ENCODE measurements around the gene NCOR2. TPM values are rescaled to one million over a fixed set of nuclear protein-coding genes. Genes with fewer than 3 reads are reported as not detected.

NCOR2 gene
- total RNA-seq: 58.1 and 82.2 TPM in 2 replicates

DNA sequence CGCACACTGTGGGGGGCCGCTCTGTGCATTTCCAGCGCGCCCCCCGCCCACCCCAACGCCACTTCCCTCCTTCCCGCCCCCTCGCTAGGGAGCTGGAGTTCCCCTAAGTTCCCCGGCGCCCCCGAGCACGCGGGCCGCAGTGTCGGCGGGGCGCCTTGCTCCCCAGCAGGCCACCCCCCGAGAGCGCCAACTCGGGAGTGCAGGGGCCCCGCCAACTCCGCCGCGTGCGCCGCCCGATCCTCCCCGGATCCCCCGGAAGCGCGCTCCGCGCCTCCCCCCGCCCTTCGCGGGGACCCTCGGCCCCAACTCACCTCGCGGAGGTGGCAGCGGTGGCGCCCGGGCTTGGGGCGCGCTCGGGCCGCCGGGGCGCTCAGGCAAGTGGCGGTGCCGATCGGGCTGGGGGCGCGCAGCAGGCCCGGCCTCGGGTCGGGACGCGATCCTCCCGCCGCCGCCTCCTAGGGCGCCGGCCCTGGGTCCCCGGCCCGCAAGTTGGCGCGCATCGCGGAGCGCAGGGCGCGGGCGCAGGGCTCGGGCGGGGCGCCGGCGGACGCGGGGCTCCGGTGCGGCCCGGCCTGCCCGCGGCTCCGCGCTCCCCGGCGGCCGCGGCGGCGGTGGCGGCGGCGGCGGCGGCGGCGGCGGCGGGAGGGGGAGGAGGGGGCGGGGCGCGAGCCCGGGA is at the start of gene NCOR2:
TSS of gene NCOR2 (minus strand) at position 616 of the 676 bp plus-strand sequence. CDS start 72,361 bp downstream, outside the sequence.

